DOHH2 (cell line): ENCODE measurements around the gene PLCL1.

ENCODE experiments used
- H3F3A ChIP-seq: fragments of 200-600 bp; sonication (generic), shearing (Covaris generic); 2 replicates; pipeline ENCODE4 v1.6.0; 2016; ENCODE audit warnings: antibody characterized with exemption, mild to moderate bottlenecking; ENCODE audit not compliant: control insufficient read depth, insufficient read depth
- H3K27ac ChIP-seq: fragments of 200-600 bp; sonication (generic); 2 replicates; pipeline ENCODE4 v1.5.1; 2014; ENCODE audit warnings: low read depth, mild to moderate bottlenecking, low read length, moderate library complexity
- H3K27me3 ChIP-seq: fragments of 200-600 bp; sonication (generic); 2 replicates; pipeline ENCODE4 v1.6.1; 2014; ENCODE audit warnings: mild to moderate bottlenecking, low read length, mixed read lengths; ENCODE audit not compliant: control insufficient read depth
- H3K36me3 ChIP-seq: fragments of 200-600 bp; sonication (generic); 2 replicates; pipeline ENCODE4 v1.6.1; 2014; ENCODE audit warnings: mild to moderate bottlenecking, low read length, moderate library complexity, mixed read lengths; ENCODE audit not compliant: control insufficient read depth
- H3K4me1 ChIP-seq: fragments of 200-600 bp; sonication (generic); 2 replicates; pipeline ENCODE4 v1.6.1; 2014; ENCODE audit warnings: mild to moderate bottlenecking, low read length, mixed read lengths; ENCODE audit not compliant: control insufficient read depth
- H3K4me2 ChIP-seq: fragments of 200-600 bp; sonication (generic); 2 replicates; pipeline ENCODE4 v1.6.0; 2014; ENCODE audit warnings: mild to moderate bottlenecking, low read length, moderate library complexity
- H3K4me3 ChIP-seq: fragments of 200-600 bp; sonication (generic); 2 replicates; pipeline ENCODE4 v1.5.1; 2014; ENCODE audit warnings: mild to moderate bottlenecking, low read length, mixed read lengths
- H3K79me2 ChIP-seq: fragments of 200-600 bp; sonication (generic); 2 replicates; pipeline ENCODE4 v1.6.1; 2014; ENCODE audit warnings: mild to moderate bottlenecking, low read length, mixed read lengths; ENCODE audit not compliant: control insufficient read depth
- H3K9me2 ChIP-seq: fragments of 200-600 bp; sonication (generic); replicated peaks from 2 replicates; pipeline ENCODE4 v1.6.1; 2014; ENCODE audit warnings: mild to moderate bottlenecking, low read length, mixed read lengths; ENCODE audit not compliant: control insufficient read depth
- H3K9me3 ChIP-seq: fragments of 200-600 bp; sonication (generic); 2 replicates; pipeline ENCODE4 v1.6.1; 2014; ENCODE audit warnings: antibody characterized with exemption, low read length, mixed read lengths; ENCODE audit not compliant: control insufficient read depth, insufficient read depth
- H4K20me1 ChIP-seq: fragments of 200-600 bp; sonication (generic); 2 replicates; pipeline ENCODE4 v1.6.0; 2014; ENCODE audit warnings: low read depth, mild to moderate bottlenecking, antibody characterized with exemption, low read length, moderate library complexity; ENCODE audit not compliant: control insufficient read depth, insufficient read depth
- EZH2phosphoT487 ChIP-seq: fragments of 200-600 bp; sonication (generic); IDR thresholded peaks from 2 replicates; pipeline ENCODE4 v1.6.1; 2017; ENCODE audit warnings: borderline replicate concordance, mild to moderate bottlenecking, antibody characterized with exemption, low read length, moderate library complexity, mixed read lengths
- TF ChIP-seq, protein P1 (sequence below): fragments of 200-600 bp; sonication (generic); IDR thresholded peaks from one replicate; pipeline ENCODE4 v1.5.1; 2014; ENCODE audit warnings: antibody characterized with exemption, mild to moderate bottlenecking, low read depth, low read length; ENCODE audit not compliant: poor library complexity, severe bottlenecking

Gene PLCL1

DNA sequence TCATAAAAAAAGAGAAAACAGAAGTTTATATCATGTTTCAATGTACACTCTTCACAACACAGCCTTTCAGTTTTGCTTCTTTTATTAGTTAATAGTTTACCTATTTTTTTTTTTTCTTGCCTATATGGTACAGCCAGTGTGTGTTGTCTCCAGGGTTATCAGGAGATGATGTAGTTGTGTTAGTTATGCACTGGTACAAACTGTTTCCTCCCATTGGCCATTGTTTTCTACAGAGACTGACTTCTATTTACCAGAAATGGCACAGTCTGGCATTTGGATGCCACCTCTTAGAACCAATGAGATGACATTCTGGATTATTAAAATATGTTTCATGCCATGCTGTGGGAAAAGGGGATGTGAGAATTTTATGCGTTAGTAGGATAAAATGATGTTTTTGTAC is 339.4 kb downstream of the PLCL1 start:
- H3K4me2 ChIP-seq = no peak overlapping the region
- no peaks in the 10 kb centered on the region for H3K9me2 ChIP-seq
- no peak for TF ChIP-seq EZH2phosphoT487
- TF ChIP-seq, protein P1, sequence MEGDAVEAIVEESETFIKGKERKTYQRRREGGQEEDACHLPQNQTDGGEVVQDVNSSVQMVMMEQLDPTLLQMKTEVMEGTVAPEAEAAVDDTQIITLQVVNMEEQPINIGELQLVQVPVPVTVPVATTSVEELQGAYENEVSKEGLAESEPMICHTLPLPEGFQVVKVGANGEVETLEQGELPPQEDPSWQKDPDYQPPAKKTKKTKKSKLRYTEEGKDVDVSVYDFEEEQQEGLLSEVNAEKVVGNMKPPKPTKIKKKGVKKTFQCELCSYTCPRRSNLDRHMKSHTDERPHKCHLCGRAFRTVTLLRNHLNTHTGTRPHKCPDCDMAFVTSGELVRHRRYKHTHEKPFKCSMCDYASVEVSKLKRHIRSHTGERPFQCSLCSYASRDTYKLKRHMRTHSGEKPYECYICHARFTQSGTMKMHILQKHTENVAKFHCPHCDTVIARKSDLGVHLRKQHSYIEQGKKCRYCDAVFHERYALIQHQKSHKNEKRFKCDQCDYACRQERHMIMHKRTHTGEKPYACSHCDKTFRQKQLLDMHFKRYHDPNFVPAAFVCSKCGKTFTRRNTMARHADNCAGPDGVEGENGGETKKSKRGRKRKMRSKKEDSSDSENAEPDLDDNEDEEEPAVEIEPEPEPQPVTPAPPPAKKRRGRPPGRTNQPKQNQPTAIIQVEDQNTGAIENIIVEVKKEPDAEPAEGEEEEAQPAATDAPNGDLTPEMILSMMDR = no peak
- H3K27ac ChIP-seq = no peak overlapping the region
- H3F3A ChIP-seq = no peaks in the 10 kb centered on the region
- H3K79me2 ChIP-seq = no peaks in the 10 kb centered on the region
- no peak overlapping the region for H3K4me3 ChIP-seq
- no peaks in the 10 kb centered on the region for H4K20me1 ChIP-seq
- peaks cover 3% of the 10 kb centered on the region; the same call in 1 of the 2 replicates for H3K27me3 ChIP-seq
- no peaks in the 10 kb centered on the region for H3K4me1 ChIP-seq
- H3K36me3 ChIP-seq = no peaks in the 10 kb centered on the region
- no peaks in the 10 kb centered on the region for H3K9me3 ChIP-seq

DNA sequence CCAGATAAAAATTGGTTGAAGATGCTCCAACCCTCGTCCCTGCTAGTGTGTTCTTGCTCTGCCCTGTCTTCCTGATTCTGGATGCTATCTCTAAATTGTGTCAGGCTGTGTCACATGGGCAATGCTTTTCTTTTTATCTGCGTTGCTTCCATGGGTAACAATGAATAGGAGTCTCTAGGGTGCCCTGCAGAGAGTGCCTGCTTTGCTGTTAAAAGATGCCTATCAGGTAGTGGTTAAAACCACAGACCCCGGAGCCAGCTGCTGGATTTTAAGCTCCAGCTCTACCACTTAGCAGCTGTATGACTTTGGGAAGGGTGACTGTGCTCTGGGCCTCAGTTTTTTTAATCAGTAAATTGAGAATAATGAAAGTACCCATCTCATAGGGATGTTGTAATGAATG is 340.3 kb downstream of the PLCL1 start:
- Histone ChIP-seq H3K36me3 (no peaks in the 10 kb centered on the region), H3K4me2 (no peak overlapping the region), H3K4me3 (no peak overlapping the region), H3K79me2 (no peaks in the 10 kb centered on the region), H4K20me1 (no peaks in the 10 kb centered on the region), H3K9me2 (no peaks in the 10 kb centered on the region), H3K4me1 (no peaks in the 10 kb centered on the region), H3F3A (no peaks in the 10 kb centered on the region), H3K9me3 (no peaks in the 10 kb centered on the region), H3K27me3 (peaks cover 3% of the 10 kb centered on the region; the same call in 1 of the 2 replicates), H3K27ac (no peak overlapping the region)
- TF ChIP-seq, protein P1 = no peak
- TF ChIP-seq EZH2phosphoT487 = no peak

DNA sequence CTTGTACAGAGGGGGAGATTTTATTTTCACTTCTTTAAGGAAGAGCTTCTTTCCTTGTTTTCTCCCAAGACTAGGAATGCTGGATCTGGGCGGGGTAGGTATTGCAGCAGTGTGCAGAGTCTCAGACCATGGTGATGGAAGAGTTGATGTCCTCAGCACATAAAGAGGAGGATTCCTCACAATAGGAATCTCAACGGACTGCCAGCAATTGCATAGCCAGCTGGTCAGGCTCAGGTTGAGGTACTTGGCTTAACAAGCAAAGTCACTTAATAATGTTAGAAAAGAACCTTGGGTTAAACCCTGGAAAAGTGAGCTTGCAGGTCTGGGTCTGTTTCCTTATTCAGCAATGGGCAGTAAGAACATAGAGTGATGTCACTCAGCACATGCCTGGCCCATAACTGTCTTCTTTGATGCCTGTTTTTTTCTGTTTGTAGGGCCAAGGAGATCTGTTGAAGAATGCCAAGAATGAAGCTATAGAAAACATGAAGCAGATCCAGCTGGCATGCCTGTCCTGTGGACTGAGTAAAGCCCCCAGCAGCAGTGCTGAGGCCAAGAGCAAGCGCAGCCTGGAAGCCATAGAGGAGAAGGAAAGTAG is 342.1 kb downstream of the PLCL1 start:
- no peak for TF ChIP-seq EZH2phosphoT487
- TF ChIP-seq, protein P1 = no peak
- no peaks in the 10 kb centered on the region for H3K79me2 ChIP-seq
- H3K4me1 ChIP-seq = no peaks in the 10 kb centered on the region
- no peaks in the 10 kb centered on the region for H3K9me2 ChIP-seq
- H3K27ac ChIP-seq = no peak overlapping the region
- H3K27me3 ChIP-seq = peaks cover 3% of the 10 kb centered on the region; the same call in 1 of the 2 replicates
- no peak overlapping the region for H3K4me2 ChIP-seq
- H3K4me3 ChIP-seq = no peak overlapping the region
- H3K36me3 ChIP-seq = no peaks in the 10 kb centered on the region
- no peaks in the 10 kb centered on the region for H3F3A ChIP-seq
- H3K9me3 ChIP-seq = no peaks in the 10 kb centered on the region
- H4K20me1 ChIP-seq = no peaks in the 10 kb centered on the region
